GM23338 (cell line): ENCODE results near the gene LMBRD1. TPM values are rescaled to one million over a fixed set of nuclear protein-coding genes. Genes with fewer than 3 reads are reported as not detected.

Experiments
- ATAC-seq: fragments of 200-7000 bp; cut with Tn5 transposase; 3 replicates; pipeline ENCODE4 v1.9.1; 2020
- DNase-seq: peaks from one replicate; pipeline ENCODE4 v3.0.0-alpha.2; 2015; ENCODE audit warnings: low spot score
- H2AFZ ChIP-seq: fragments of 200-600 bp; sonication (generic); 2 replicates; pipeline ENCODE4 v1.8.0; 2016; ENCODE audit warnings: antibody characterized with exemption, mild to moderate bottlenecking, moderate library complexity
- H3F3A ChIP-seq: fragments of 200-600 bp; sonication (generic); replicated peaks from 2 replicates; pipeline ENCODE4 v1.8.0; 2017; ENCODE audit warnings: antibody characterized with exemption, mixed run types, low read depth
- H3K27ac ChIP-seq: fragments of 200-600 bp; sonication (generic); 2 replicates; pipeline ENCODE4 v1.6.1; 2016; ENCODE audit warnings: low read depth
- H3K27me3 ChIP-seq: fragments of 200-600 bp; sonication (generic); 2 replicates; pipeline ENCODE4 v1.8.0; 2016; ENCODE audit warnings: mild to moderate bottlenecking, mixed run types, moderate library complexity; ENCODE audit not compliant: insufficient read depth
- H3K36me3 ChIP-seq: fragments of 200-600 bp; sonication (generic); 2 replicates; pipeline ENCODE4 v1.8.0; 2016; ENCODE audit warnings: mild to moderate bottlenecking; ENCODE audit not compliant: insufficient read depth
- H3K4me1 ChIP-seq: fragments of 200-600 bp; sonication (generic); 2 replicates; pipeline ENCODE4 v1.8.0; 2016; ENCODE audit warnings: mild to moderate bottlenecking, moderate library complexity; ENCODE audit not compliant: insufficient read depth
- H3K4me2 ChIP-seq: fragments of 200-600 bp; sonication (generic); 2 replicates; pipeline ENCODE4 v1.7.1; 2017; ENCODE audit warnings: mixed run types
- H3K4me3 ChIP-seq: fragments of 200-600 bp; sonication (generic); 2 replicates; pipeline ENCODE4 v1.6.1; 2016; ENCODE audit warnings: mixed run types
- H3K79me2 ChIP-seq: fragments of 200-600 bp; sonication (generic); replicated peaks from 2 replicates; pipeline ENCODE4 v1.8.0; 2017; ENCODE audit warnings: mild to moderate bottlenecking; ENCODE audit not compliant: insufficient read depth
- H3K9me2 ChIP-seq: fragments of 200-600 bp; sonication (generic); 2 replicates; pipeline ENCODE4 v1.8.0; 2017; ENCODE audit not compliant: insufficient read depth
- H4K20me1 ChIP-seq: fragments of 200-600 bp; sonication (generic); replicated peaks from 2 replicates; pipeline ENCODE4 v1.8.0; 2017; ENCODE audit warnings: mild to moderate bottlenecking; ENCODE audit not compliant: insufficient read depth
- H3K27ac Mint-ChIP-seq: 2 replicates; pipeline ENCODE4 v1.8.0; 2020; ENCODE audit warnings: inconsistent platforms, mild to moderate bottlenecking, moderate library complexity, mixed read lengths
- H3K27me3 Mint-ChIP-seq: 3 replicates; pipeline ENCODE4 v1.8.0; 2022; ENCODE audit warnings: low read depth, mild to moderate bottlenecking, moderate library complexity, mixed read lengths, inconsistent platforms; ENCODE audit not compliant: insufficient read depth, poor library complexity
- H3K36me3 Mint-ChIP-seq: 3 replicates; pipeline ENCODE4 v1.8.0; 2021; ENCODE audit warnings: low read depth, mild to moderate bottlenecking, inconsistent platforms, moderate library complexity, mixed read lengths
- H3K4me1 Mint-ChIP-seq: 3 replicates; pipeline ENCODE4 v1.8.0; 2020; ENCODE audit warnings: mild to moderate bottlenecking, inconsistent platforms, mixed read lengths
- H3K4me3 Mint-ChIP-seq: 3 replicates; pipeline ENCODE4 v1.8.0; 2021; ENCODE audit warnings: moderate library complexity, mild to moderate bottlenecking, inconsistent platforms, mixed read lengths
- H3K9me3 Mint-ChIP-seq: 3 replicates; pipeline ENCODE4 v1.8.0; 2020; ENCODE audit warnings: moderate library complexity, mild to moderate bottlenecking, inconsistent platforms, mixed read lengths
- CREB1 ChIP-seq: fragments of 250-450 bp; sonication (Bioruptor Pico); IDR thresholded peaks from 2 replicates; pipeline ENCODE4 v1.5.0; 2020; ENCODE audit warnings: low read depth, mild to moderate bottlenecking, moderate library complexity
- EZH2phosphoT487 ChIP-seq: fragments of 200-600 bp; sonication (generic); IDR thresholded peaks from one replicate; pipeline ENCODE4 v1.8.1; 2018; ENCODE audit warnings: antibody characterized with exemption; ENCODE audit not compliant: unreplicated experiment
- JUNB ChIP-seq: IDR thresholded peaks from one replicate; pipeline ENCODE4 v1.6.1; 2016; ENCODE audit warnings: antibody characterized with exemption; ENCODE audit not compliant: unreplicated experiment
- NANOG ChIP-seq: IDR thresholded peaks from 2 replicates; pipeline ENCODE4 v1.6.1; 2016; ENCODE audit warnings: antibody characterized with exemption, borderline replicate concordance
- STAT1 ChIP-seq: IDR thresholded peaks from one replicate; pipeline ENCODE4 v1.6.1; 2016; ENCODE audit warnings: antibody characterized with exemption; ENCODE audit not compliant: unreplicated experiment
- ZNF114 ChIP-seq: fragments of 250-450 bp; sonication (Bioruptor Pico); IDR thresholded peaks from 2 replicates; pipeline ENCODE4 v1.5.0; 2020; ENCODE audit warnings: mild to moderate bottlenecking, moderate library complexity
- polyA plus RNA-seq: library from polyadenylated mRNA; unstranded; fragments of >200 nt; fragmentation: Nextera tagmentation; extraction: Ambion mirVana; gene quantifications from 2 replicates; pipeline ENCODE4 v1.2.1, GENCODE V29; 2016
- total RNA-seq: library from RNA; depleted of rRNA; stranded (reverse); fragments of >200 nt; shearing (Covaris generic); gene quantifications from 2 replicates; pipeline ENCODE4 v1.2.3, GENCODE V29; 2014
- TF ChIP-seq, protein P1 (sequence below): IDR thresholded peaks from 2 replicates; pipeline ENCODE4 v1.6.1; 2016; ENCODE audit warnings: antibody characterized with exemption
- TF ChIP-seq, protein P2 (sequence below): fragments of 250-450 bp; sonication (Bioruptor Pico); IDR thresholded peaks from 2 replicates; pipeline ENCODE4 v1.5.0; 2020; ENCODE audit warnings: mild to moderate bottlenecking, moderate library complexity
- TF ChIP-seq, protein P3 (sequence below), 2 experiments: fragments of 200-600 bp in 1 of 2; sonication (generic) in 1 of 2; conservative IDR thresholded peaks; 2 replicates each; pipeline versions ENCODE4 v1.5.1 to v1.6.1; 2016 to 2017; ENCODE audit warnings: antibody characterized with exemption in 2 of 2, low read depth in 2 of 2, mild to moderate bottlenecking in 2 of 2, moderate library complexity in 1 of 2

Gene LMBRD1
- total and polyA plus RNA-seq, 2 experiments from 2014 or later: 20.3 to 21.0 TPM

DNA sequence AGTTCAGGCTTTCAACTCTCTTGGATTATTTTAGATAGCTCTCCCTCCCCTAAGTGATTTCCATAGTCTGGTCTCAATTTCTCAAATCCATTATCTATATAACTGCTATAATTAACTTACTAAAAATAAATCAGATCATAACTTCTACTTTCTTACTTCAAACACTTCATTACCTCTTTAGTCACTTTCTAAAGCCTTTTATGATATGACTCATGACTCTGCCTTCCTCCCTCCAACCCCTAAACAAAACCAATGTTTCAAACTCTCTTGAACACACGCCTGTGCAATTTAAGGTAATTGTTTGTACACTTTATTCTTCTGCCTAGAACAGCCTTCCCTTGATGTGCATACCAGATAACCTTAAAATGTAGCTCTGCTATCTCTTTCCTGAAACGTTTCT lies 100.5 kb downstream of the LMBRD1 start:
- TF ChIP-seq JUNB (no peak), EZH2phosphoT487 (no peak), CREB1 (CRISPR knock-in tag) (no peak), NANOG (no peak), ZNF114 (CRISPR knock-in tag) (no peak), STAT1 (no peak)
- TF ChIP-seq, protein P1, sequence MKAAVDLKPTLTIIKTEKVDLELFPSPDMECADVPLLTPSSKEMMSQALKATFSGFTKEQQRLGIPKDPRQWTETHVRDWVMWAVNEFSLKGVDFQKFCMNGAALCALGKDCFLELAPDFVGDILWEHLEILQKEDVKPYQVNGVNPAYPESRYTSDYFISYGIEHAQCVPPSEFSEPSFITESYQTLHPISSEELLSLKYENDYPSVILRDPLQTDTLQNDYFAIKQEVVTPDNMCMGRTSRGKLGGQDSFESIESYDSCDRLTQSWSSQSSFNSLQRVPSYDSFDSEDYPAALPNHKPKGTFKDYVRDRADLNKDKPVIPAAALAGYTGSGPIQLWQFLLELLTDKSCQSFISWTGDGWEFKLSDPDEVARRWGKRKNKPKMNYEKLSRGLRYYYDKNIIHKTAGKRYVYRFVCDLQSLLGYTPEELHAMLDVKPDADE: no peak
- TF ChIP-seq, protein P2, sequence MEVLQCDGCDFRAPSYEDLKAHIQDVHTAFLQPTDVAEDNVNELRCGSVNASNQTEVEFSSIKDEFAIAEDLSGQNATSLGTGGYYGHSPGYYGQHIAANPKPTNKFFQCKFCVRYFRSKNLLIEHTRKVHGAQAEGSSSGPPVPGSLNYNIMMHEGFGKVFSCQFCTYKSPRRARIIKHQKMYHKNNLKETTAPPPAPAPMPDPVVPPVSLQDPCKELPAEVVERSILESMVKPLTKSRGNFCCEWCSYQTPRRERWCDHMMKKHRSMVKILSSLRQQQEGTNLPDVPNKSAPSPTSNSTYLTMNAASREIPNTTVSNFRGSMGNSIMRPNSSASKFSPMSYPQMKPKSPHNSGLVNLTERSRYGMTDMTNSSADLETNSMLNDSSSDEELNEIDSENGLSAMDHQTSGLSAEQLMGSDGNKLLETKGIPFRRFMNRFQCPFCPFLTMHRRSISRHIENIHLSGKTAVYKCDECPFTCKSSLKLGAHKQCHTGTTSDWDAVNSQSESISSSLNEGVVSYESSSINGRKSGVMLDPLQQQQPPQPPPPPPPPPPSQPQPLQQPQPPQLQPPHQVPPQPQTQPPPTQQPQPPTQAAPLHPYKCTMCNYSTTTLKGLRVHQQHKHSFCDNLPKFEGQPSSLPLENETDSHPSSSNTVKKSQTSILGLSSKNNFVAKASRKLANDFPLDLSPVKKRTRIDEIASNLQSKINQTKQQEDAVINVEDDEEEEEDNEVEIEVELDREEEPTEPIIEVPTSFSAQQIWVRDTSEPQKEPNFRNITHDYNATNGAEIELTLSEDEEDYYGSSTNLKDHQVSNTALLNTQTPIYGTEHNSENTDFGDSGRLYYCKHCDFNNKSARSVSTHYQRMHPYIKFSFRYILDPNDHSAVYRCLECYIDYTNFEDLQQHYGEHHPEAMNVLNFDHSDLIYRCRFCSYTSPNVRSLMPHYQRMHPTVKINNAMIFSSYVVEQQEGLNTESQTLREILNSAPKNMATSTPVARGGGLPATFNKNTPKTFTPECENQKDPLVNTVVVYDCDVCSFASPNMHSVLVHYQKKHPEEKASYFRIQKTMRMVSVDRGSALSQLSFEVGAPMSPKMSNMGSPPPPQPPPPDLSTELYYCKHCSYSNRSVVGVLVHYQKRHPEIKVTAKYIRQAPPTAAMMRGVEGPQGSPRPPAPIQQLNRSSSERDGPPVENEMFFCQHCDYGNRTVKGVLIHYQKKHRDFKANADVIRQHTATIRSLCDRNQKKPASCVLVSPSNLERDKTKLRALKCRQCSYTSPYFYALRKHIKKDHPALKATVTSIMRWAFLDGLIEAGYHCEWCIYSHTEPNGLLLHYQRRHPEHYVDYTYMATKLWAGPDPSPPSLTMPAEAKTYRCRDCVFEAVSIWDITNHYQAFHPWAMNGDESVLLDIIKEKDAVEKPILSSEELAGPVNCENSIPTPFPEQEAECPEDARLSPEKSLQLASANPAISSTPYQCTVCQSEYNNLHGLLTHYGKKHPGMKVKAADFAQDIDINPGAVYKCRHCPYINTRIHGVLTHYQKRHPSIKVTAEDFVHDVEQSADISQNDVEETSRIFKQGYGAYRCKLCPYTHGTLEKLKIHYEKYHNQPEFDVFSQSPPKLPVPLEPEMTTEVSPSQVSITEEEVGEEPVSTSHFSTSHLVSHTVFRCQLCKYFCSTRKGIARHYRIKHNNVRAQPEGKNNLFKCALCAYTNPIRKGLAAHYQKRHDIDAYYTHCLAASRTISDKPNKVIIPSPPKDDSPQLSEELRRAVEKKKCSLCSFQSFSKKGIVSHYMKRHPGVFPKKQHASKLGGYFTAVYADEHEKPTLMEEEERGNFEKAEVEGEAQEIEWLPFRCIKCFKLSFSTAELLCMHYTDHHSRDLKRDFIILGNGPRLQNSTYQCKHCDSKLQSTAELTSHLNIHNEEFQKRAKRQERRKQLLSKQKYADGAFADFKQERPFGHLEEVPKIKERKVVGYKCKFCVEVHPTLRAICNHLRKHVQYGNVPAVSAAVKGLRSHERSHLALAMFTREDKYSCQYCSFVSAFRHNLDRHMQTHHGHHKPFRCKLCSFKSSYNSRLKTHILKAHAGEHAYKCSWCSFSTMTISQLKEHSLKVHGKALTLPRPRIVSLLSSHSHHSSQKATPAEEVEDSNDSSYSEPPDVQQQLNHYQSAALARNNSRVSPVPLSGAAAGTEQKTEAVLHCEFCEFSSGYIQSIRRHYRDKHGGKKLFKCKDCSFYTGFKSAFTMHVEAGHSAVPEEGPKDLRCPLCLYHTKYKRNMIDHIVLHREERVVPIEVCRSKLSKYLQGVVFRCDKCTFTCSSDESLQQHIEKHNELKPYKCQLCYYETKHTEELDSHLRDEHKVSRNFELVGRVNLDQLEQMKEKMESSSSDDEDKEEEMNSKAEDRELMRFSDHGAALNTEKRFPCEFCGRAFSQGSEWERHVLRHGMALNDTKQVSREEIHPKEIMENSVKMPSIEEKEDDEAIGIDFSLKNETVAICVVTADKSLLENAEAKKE (CRISPR knock-in tag): no peak
- TF ChIP-seq, protein P3, sequence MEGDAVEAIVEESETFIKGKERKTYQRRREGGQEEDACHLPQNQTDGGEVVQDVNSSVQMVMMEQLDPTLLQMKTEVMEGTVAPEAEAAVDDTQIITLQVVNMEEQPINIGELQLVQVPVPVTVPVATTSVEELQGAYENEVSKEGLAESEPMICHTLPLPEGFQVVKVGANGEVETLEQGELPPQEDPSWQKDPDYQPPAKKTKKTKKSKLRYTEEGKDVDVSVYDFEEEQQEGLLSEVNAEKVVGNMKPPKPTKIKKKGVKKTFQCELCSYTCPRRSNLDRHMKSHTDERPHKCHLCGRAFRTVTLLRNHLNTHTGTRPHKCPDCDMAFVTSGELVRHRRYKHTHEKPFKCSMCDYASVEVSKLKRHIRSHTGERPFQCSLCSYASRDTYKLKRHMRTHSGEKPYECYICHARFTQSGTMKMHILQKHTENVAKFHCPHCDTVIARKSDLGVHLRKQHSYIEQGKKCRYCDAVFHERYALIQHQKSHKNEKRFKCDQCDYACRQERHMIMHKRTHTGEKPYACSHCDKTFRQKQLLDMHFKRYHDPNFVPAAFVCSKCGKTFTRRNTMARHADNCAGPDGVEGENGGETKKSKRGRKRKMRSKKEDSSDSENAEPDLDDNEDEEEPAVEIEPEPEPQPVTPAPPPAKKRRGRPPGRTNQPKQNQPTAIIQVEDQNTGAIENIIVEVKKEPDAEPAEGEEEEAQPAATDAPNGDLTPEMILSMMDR (conservative IDR thresholded peaks at IDR 0.05; ENCODE audit: low read depth in 2 of 2): no peak
- Histone ChIP-seq H3K36me3 (no peaks in the 10 kb centered on the region), H3K27ac (no peak overlapping the region), H3K4me3 (no peak overlapping the region), H2AFZ (no peak overlapping the region), H4K20me1 (no peaks in the 10 kb centered on the region), H3K4me2 (no peak overlapping the region), H3K79me2 (no peaks in the 10 kb centered on the region), H3K4me1 (no peaks in the 10 kb centered on the region), H3K27me3 (no peaks in the 10 kb centered on the region), H3K9me2 (no peaks in the 10 kb centered on the region), H3F3A (no peaks in the 10 kb centered on the region)
- Mint-ChIP-seq H3K4me1 (no peaks in the 10 kb centered on the region), H3K36me3 (no peaks in the 10 kb centered on the region), H3K27me3 (no peaks in the 10 kb centered on the region), H3K4me3 (no peak overlapping the region), H3K9me3 (no peaks in the 10 kb centered on the region), H3K27ac (no peak overlapping the region)
- no peak for DNase-seq
- ATAC-seq: no peak
